Ovary (tissue), 9 donors: ENCODE measurements around the gene PDE6H. TPM values are rescaled to one million over a fixed set of nuclear protein-coding genes. Genes with fewer than 3 reads are reported as not detected.

Experiments used
- DNase-seq, 5 donors: peaks; one replicate each; pipeline ENCODE4 v3.0.0-alpha.2; 2019 to 2020
- H3K27ac ChIP-seq, 2 donors: fragments of 200-600 bp; one replicate each; pipeline versions ENCODE4 v1.5.1 to v1.8.0; 2019 to 2022
- H3K27me3 ChIP-seq: fragments of 200-600 bp; one replicate; pipeline ENCODE4 v1.8.0; 2022
- H3K36me3 ChIP-seq: fragments of 200-600 bp; sonication (generic); one replicate; pipeline ENCODE4 v1.5.1; 2019
- H3K4me1 ChIP-seq: one replicate; pipeline ENCODE4 v1.8.1; 2013; ENCODE audit warnings: mild to moderate bottlenecking, moderate library complexity; ENCODE audit not compliant: insufficient read depth
- H3K4me3 ChIP-seq: fragments of 200-600 bp; sonication (generic); one replicate; pipeline ENCODE4 v1.5.1; 2017
- H3K9me3 ChIP-seq, 2 donors: fragments of 200-600 bp in 1 of 2; sonication (generic) in 1 of 2; one replicate each; pipeline versions ENCODE4 v1.5.1 to v1.8.1; 2013 to 2019; ENCODE audit warnings: mild to moderate bottlenecking in 1 of 2, moderate library complexity in 1 of 2
- EP300 ChIP-seq: sonication (generic); formaldehyde crosslinking; IDR thresholded peaks from one replicate; pipeline ENCODE4 v1.6.1; 2017; ENCODE audit warnings: antibody characterized with exemption
- POLR2A ChIP-seq: fragments of 450-650 bp; IDR thresholded peaks from one replicate; pipeline ENCODE4 v1.6.1; 2017; ENCODE audit warnings: antibody characterized with exemption, mild to moderate bottlenecking, moderate library complexity
- WGBS, 3 donors: extraction: QIAGEN DNeasy Blood & Tissue Kit in 1 of 3; methylation state at CpG; one replicate each; pipeline versions ENCODE4 v1.1.5 to v1.1.7; 2013 to 2017; 5-methylcytosine and 5-hydroxymethylcytosine counted together
- intact Hi-C, 4 donors: fragments of 100-400 bp; cut with DNase I; formaldehyde crosslinking; loops; one replicate each; pipeline versions ENCODE4 v1.11.0 to v1.15.1; 2022 to 2023
- polyA plus RNA-seq, 2 donors: library from polyadenylated mRNA; stranded (reverse); fragments of 200-250 nt in 1 of 2; fragments of 350-450 nt in 1 of 2; fragmentation: Illumina TruSeq in 1 of 2; extraction: RNeasy Lipid Tissue Mini Kit (QIAGEN cat#74804) in 1 of 2; gene quantifications; one replicate each; pipeline ENCODE4 v1.2.3, GENCODE V29; 2013 to 2014
- total RNA-seq, 7 donors: library from RNA; depleted of rRNA in 2 of 7; stranded (reverse); fragments of >200 nt in 2 of 7; fragmentation: NEBNext Ultra II Directional in 3 of 7; extraction: Animal tissue kit (Norgen Biotek cat#: 25700) in 3 of 7; gene quantifications; one replicate each; pipeline versions ENCODE4 v1.1.0 to v1.2.4, GENCODE V29; 2016 to 2023
- TF ChIP-seq, protein P1 (sequence below), 3 donors: fragments of 450-650 bp in 2 of 3; fragments of 200-600 bp in 1 of 3; IDR thresholded peaks; one replicate each; pipeline versions ENCODE4 v1.5.1 to v1.8.0; 2016 to 2022; ENCODE audit warnings: antibody characterized with exemption in 3 of 3, mild to moderate bottlenecking in 1 of 3
- donor health status: DM: no; HTN: no; CAD: no; lungs with moderate emphysema.
- donor health status: DM: no; HTN: no; CAD: no.
- donor health status: Bipolar disorder and iron deficiency.
- donor health status: DM: yes; HTN: yes; CAD: no.
- donor health status: DM: no; HTN: no; CAD: no.
- donor health status: DM: yes; HTN: yes; CAD: no.

The PDE6H gene
- total and polyA plus RNA-seq, 9 donors, result not detected

DNA sequence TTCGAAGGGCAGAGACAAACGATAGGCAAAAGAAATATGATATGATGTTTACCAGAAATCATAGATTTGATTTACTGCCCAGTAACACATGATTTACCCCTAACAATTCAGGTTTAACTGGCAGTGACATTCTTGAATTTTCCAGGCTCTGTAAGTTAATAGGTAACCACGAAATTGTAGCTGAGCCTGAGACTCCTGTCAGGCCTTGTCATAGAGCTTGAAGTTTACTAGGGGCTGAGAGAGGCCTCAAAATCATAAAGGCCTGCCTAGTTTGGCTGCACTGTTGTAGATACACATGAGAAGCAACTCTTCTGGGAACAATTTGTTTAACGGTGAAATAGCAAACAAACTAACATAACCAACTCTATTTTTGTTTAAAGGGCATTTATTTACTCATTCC, 37.8 kb upstream of the PDE6H start:
- no peak for DNase-seq
- no peaks in the 10 kb centered on the region for H3K27me3 ChIP-seq
- no peaks in the 10 kb centered on the region for H3K36me3 ChIP-seq
- no peaks in the 10 kb centered on the region for H3K9me3 ChIP-seq
- no peak overlapping the region for H3K4me3 ChIP-seq
- no peaks in the 10 kb centered on the region for H3K4me1 ChIP-seq
- 27 to 41% (median 39%) methylated on average over 4 of the region's 4 CpGs for WGBS, 3 donors
- H3K27ac ChIP-seq, result no peak overlapping the region
- no peak for TF ChIP-seq EP300
- TF ChIP-seq POLR2A, result no peak
- TF ChIP-seq, protein P1, sequence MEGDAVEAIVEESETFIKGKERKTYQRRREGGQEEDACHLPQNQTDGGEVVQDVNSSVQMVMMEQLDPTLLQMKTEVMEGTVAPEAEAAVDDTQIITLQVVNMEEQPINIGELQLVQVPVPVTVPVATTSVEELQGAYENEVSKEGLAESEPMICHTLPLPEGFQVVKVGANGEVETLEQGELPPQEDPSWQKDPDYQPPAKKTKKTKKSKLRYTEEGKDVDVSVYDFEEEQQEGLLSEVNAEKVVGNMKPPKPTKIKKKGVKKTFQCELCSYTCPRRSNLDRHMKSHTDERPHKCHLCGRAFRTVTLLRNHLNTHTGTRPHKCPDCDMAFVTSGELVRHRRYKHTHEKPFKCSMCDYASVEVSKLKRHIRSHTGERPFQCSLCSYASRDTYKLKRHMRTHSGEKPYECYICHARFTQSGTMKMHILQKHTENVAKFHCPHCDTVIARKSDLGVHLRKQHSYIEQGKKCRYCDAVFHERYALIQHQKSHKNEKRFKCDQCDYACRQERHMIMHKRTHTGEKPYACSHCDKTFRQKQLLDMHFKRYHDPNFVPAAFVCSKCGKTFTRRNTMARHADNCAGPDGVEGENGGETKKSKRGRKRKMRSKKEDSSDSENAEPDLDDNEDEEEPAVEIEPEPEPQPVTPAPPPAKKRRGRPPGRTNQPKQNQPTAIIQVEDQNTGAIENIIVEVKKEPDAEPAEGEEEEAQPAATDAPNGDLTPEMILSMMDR (IDR thresholded peaks at IDR 0.05), result no peak
- intact Hi-C loops, result loop anchor here in 1 of 4 donors (10.0 kb wide), 1 partner anchor 50 kb away; no protein-coding TSS in a partner anchor

- no peaks in the 10 kb centered on the region for H3K4me1 ChIP-seq
- TF ChIP-seq POLR2A (no peak), EP300 (no peak)
- TF ChIP-seq, protein P1 (IDR thresholded peaks at IDR 0.05), result no peak
- no peak for DNase-seq
- H3K27me3 ChIP-seq, result no peaks in the 10 kb centered on the region
- intact Hi-C loops, result loop anchor here in 1 of 4 donors (10.0 kb wide), 1 partner anchor 48 kb away; no protein-coding TSS in a partner anchor
- no peaks in the 10 kb centered on the region for H3K36me3 ChIP-seq
- no peak overlapping the region for H3K27ac ChIP-seq
- 92 to 94% (median 94%) methylated on average over 6 of the region's 6 CpGs for WGBS, 3 donors
- H3K9me3 ChIP-seq, result no peaks in the 10 kb centered on the region
- H3K4me3 ChIP-seq, result no peak overlapping the region
Observed at GRCh38 chr12:14936224-14936861, 36.5 kb upstream of the PDE6H start.

DNA sequence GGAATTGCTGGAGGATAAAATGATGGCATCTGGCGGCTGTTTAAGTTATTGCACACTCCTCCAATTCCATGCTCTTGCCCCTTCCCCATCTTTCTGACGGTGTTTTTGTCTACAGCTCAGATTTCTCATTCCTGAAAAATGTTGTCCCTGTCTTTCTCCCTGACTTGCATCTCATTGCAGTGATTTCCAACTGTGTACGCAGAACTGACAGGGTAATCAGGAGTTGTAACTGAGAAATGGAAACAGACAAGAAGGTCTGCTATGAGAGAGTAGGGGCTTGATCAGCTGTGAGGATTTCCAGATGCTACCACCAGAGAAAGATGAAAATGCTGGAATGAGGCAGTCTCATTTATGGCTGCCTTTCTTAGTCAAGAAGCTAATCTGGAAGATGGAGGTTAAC, 35.8 kb upstream of the PDE6H start:
- DNase-seq, result no peak
- Histone ChIP-seq H3K4me3 (no peak overlapping the region), H3K9me3 (no peaks in the 10 kb centered on the region), H3K27me3 (no peaks in the 10 kb centered on the region), H3K36me3 (no peaks in the 10 kb centered on the region), H3K4me1 (no peaks in the 10 kb centered on the region), H3K27ac (no peak overlapping the region)
- WGBS, 3 donors, result 89 to 93% (median 91%) methylated on average over 3 of the region's 3 CpGs
- no peak for TF ChIP-seq POLR2A
- no peak for TF ChIP-seq EP300
- TF ChIP-seq, protein P1 (IDR thresholded peaks at IDR 0.05), result no peak
- intact Hi-C loops, result loop anchor here in 1 of 4 donors (10.0 kb wide), 1 partner anchor 48 kb away; no protein-coding TSS in a partner anchor

- Histone ChIP-seq H3K36me3 (no peaks in the 10 kb centered on the region), H3K27ac (no peak overlapping the region), H3K9me3 (no peaks in the 10 kb centered on the region), H3K4me3 (no peak overlapping the region), H3K27me3 (no peaks in the 10 kb centered on the region), H3K4me1 (no peaks in the 10 kb centered on the region)
- TF ChIP-seq POLR2A, result no peak
- TF ChIP-seq, protein P1 (IDR thresholded peaks at IDR 0.05), result no peak
- no peak for TF ChIP-seq EP300
- 82 to 91% (median 83%) methylated on average over 1 of the region's 1 CpG for WGBS, 3 donors
- DNase-seq, result no peak
- intact Hi-C loops, result loop anchor here in 1 of 4 donors (10.0 kb wide), 1 partner anchor 47 kb away; no protein-coding TSS in a partner anchor
Observed at GRCh38 chr12:14937689-14938088, 35.2 kb upstream of the PDE6H start.
